Hepatocyte (in vitro differentiated cells): ENCODE data around the gene USP3.

Experiments
- CTCF ChIP-seq: fragments of 200-600 bp; sonication (generic); IDR thresholded peaks from 2 replicates; pipeline ENCODE4 v1.5.1; 2016; ENCODE audit warnings: antibody characterized with exemption, mild to moderate bottlenecking; ENCODE audit not compliant: poor library complexity
- EZH2 ChIP-seq: fragments of 200-600 bp; sonication (generic); IDR thresholded peaks from 2 replicates; pipeline ENCODE4 v1.6.1; 2016; ENCODE audit warnings: antibody characterized with exemption, mild to moderate bottlenecking, borderline replicate concordance
- EZH2phosphoT487 ChIP-seq: fragments of 200-600 bp; sonication (generic); IDR thresholded peaks from one replicate; pipeline ENCODE4 v1.6.1; 2018; ENCODE audit warnings: antibody characterized with exemption, mild to moderate bottlenecking, low read depth, moderate library complexity; ENCODE audit not compliant: unreplicated experiment, severe bottlenecking

GRCh38 chr15:63522225-63522578, 17.8 kb downstream of the USP3 start:
- TF ChIP-seq CTCF, result no peak
- no peak for TF ChIP-seq EZH2
- TF ChIP-seq EZH2phosphoT487, result no peak
